Glutamatergic neuron (in vitro differentiated cells): ENCODE results near the gene TLK2. TPM values are rescaled to one million over a fixed set of nuclear protein-coding genes. Genes with fewer than 3 reads are reported as not detected.
A peak's percentile ranks its signal among the peaks of the same experiment; 100 is the strongest.

Experiments used
- DNase-seq: peaks from one replicate; pipeline ENCODE4 v3.0.0; 2022
- H3K27ac Mint-ChIP-seq: one replicate; pipeline ENCODE4 v1.8.0; 2020; ENCODE audit warnings: mild to moderate bottlenecking, mixed read lengths, inconsistent platforms; ENCODE audit not compliant: unreplicated experiment
- H3K27me3 Mint-ChIP-seq: one replicate; pipeline ENCODE4 v1.8.0; 2020; ENCODE audit warnings: mild to moderate bottlenecking, moderate library complexity, mixed read lengths, inconsistent platforms; ENCODE audit not compliant: unreplicated experiment
- H3K36me3 Mint-ChIP-seq: one replicate; pipeline ENCODE4 v1.8.0; 2020; ENCODE audit warnings: mild to moderate bottlenecking, mixed read lengths, inconsistent platforms; ENCODE audit not compliant: unreplicated experiment
- H3K4me1 Mint-ChIP-seq: one replicate; pipeline ENCODE4 v1.8.0; 2020; ENCODE audit warnings: mild to moderate bottlenecking, low read depth, mixed read lengths, inconsistent platforms; ENCODE audit not compliant: unreplicated experiment
- H3K4me3 Mint-ChIP-seq: one replicate; pipeline ENCODE4 v1.8.0; 2020; ENCODE audit warnings: mild to moderate bottlenecking, mixed read lengths, inconsistent platforms; ENCODE audit not compliant: unreplicated experiment
- H3K9me3 Mint-ChIP-seq: one replicate; pipeline ENCODE4 v1.8.0; 2020; ENCODE audit warnings: mild to moderate bottlenecking, moderate library complexity, mixed read lengths, inconsistent platforms; ENCODE audit not compliant: unreplicated experiment
- CTCF ChIP-seq: fragments of 200-600 bp; sonication (generic); IDR thresholded peaks from one replicate; pipeline ENCODE4 v1.5.0; 2021; ENCODE audit not compliant: partially characterized antibody, unreplicated experiment
- total RNA-seq: library from RNA; stranded (reverse); fragmentation: NEBNext Ultra II Directional; extraction: Animal tissue kit (Norgen Biotek cat#: 25700); gene quantifications from one replicate; pipeline ENCODE4 v1.2.1, GENCODE V29; 2021; ENCODE audit not compliant: unreplicated experiment

The TLK2 gene
- total RNA-seq, 1 donor from 2014 or later, result 61.5 TPM

DNA sequence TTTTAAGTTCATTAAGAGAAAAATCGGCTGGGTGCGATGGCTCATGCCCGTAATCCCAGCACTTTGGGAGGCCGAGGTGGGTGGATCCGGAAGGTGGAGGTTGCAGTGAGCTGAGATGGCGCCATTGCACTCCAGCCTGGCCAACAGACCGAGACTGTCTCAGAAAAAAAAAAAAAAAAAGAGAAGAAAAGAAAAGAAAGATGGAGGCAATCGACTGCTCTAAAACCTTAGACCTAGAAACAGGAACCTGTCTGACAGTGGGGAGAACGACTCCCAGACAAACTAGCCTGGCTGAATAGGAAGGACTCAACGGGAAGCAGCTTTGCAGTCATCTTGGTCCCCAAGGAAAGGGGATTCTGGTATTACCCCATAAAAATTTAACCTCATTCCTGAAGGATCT lies 162.5 kb downstream of the TLK2 start:
- no peak overlapping the region for H3K27ac Mint-ChIP-seq
- no peaks in the 10 kb centered on the region for H3K27me3 Mint-ChIP-seq
- H3K4me1 Mint-ChIP-seq, result peaks cover 9% of the 10 kb centered on the region
- TF ChIP-seq CTCF, result no peak
- H3K4me3 Mint-ChIP-seq, result no peak overlapping the region
- H3K9me3 Mint-ChIP-seq, result no peaks in the 10 kb centered on the region
- no peak for DNase-seq
- H3K36me3 Mint-ChIP-seq, result no peaks in the 10 kb centered on the region

- H3K27me3 Mint-ChIP-seq, result no peaks in the 10 kb centered on the region
- H3K9me3 Mint-ChIP-seq, result no peaks in the 10 kb centered on the region
- no peak for TF ChIP-seq CTCF
- H3K4me3 Mint-ChIP-seq, result no peak overlapping the region
- H3K4me1 Mint-ChIP-seq, result peaks cover 9% of the 10 kb centered on the region
- no peak overlapping the region for H3K27ac Mint-ChIP-seq
- no peaks in the 10 kb centered on the region for H3K36me3 Mint-ChIP-seq
- no peak for DNase-seq
Observed at GRCh38 chr17:62641951-62642350, 163.3 kb downstream of the TLK2 start.

- peaks cover 9% of the 10 kb centered on the region for H3K4me1 Mint-ChIP-seq
- no peak for TF ChIP-seq CTCF
- no peak for DNase-seq
- no peaks in the 10 kb centered on the region for H3K36me3 Mint-ChIP-seq
- no peak overlapping the region for H3K4me3 Mint-ChIP-seq
- H3K9me3 Mint-ChIP-seq, result no peaks in the 10 kb centered on the region
- no peaks in the 10 kb centered on the region for H3K27me3 Mint-ChIP-seq
- no peak overlapping the region for H3K27ac Mint-ChIP-seq
Observed at GRCh38 chr17:62643496-62643895, 164.9 kb downstream of the TLK2 start.

DNA sequence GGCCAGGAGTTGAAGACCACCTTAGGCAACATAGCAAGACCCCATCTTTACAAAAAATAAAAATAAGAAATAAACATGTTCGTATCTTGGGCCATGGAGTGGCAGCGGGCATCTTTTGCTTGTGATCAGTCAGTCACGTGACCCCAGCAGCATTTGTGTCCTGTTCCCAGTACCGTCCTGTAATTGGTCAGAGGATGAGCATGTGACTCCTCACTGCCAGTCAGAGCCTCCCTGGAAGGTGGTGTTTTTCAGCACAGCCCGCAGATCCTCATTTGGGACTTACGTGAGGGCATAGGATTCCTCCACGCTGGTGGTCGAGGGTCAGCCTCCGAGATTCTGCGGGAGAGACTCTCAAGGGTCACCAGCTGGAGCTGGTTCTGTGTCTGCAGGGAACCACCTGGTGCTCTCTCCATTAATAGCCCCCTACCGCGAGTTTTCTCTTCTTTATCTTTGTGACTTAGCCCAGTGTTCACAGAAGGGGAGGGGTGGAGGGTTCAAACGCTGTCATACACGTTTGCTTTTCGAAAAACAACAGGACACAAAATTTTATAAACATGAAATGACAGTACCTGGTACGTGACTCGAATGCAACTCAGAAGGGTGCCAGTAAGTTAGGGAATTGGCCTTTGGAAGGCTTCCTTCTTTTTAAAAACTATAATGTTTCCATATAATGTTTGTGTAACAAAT lies 166.0 kb downstream of the TLK2 start:
- H3K9me3 Mint-ChIP-seq, result no peaks in the 10 kb centered on the region
- H3K27me3 Mint-ChIP-seq, result no peaks in the 10 kb centered on the region
- H3K4me1 Mint-ChIP-seq, result peaks cover 15% of the 10 kb centered on the region
- peak overlapping the region; percentile 27 for H3K4me3 Mint-ChIP-seq
- no peak for DNase-seq
- H3K27ac Mint-ChIP-seq, result peak overlapping the region; percentile 15
- H3K36me3 Mint-ChIP-seq, result no peaks in the 10 kb centered on the region
- TF ChIP-seq CTCF, result no peak

- TF ChIP-seq CTCF, result no peak
- Mint-ChIP-seq H3K27ac (no peak overlapping the region), H3K4me3 (no peak overlapping the region), H3K4me1 (peaks cover 22% of the 10 kb centered on the region), H3K36me3 (no peaks in the 10 kb centered on the region), H3K9me3 (peaks cover 6% of the 10 kb centered on the region), H3K27me3 (peaks cover 5% of the 10 kb centered on the region)
- DNase-seq, result no peak
Observed at GRCh38 chr17:62648251-62648955, 169.8 kb downstream of the TLK2 start.
